Activated T-helper 17 cell treated with anti-CD3 and anti-CD28 coated beads, Interleukin-2, amount 50 U/mL, for 72 hours (primary cell): ENCODE data around the gene TRIM38. TPM values are rescaled to one million over a fixed set of nuclear protein-coding genes. Genes with fewer than 3 reads are reported as not detected.

Experiments
- total RNA-seq, 2 donors: library from RNA; stranded (reverse); gene quantifications; one replicate each; pipeline ENCODE4 v1.2.3, GENCODE V29; 2022

The TRIM38 gene
- total RNA-seq, 2 donors from 2014 or later, result 26.7 to 69.2 TPM

Other genes with a start within 250 kb of the TRIM38 start
- gene SLC17A4, start 208.1 kb upstream of the TRIM38 start, total RNA-seq, result not detected
- not detected for gene SLC17A1, start 130.8 kb upstream of the TRIM38 start, total RNA-seq
- gene SLC17A3, start 88.6 kb upstream of the TRIM38 start, total RNA-seq, result under 1 TPM; 0.21 to 0.67 TPM
- gene SLC17A2, start 32.1 kb upstream of the TRIM38 start, total RNA-seq, result not detected
- gene HFE, start 124.6 kb downstream of the TRIM38 start, total RNA-seq, result 1 to 10 TPM; 1.7 to 2.1 TPM